Glutamatergic neuron (in vitro differentiated cells): ENCODE results near the gene RHOT2. TPM values are rescaled to one million over a fixed set of nuclear protein-coding genes. Genes with fewer than 3 reads are reported as not detected.

ENCODE experiments used
- DNase-seq: peaks from one replicate; pipeline ENCODE4 v3.0.0; 2022
- H3K27ac Mint-ChIP-seq: one replicate; pipeline ENCODE4 v1.8.0; 2020; ENCODE audit warnings: mild to moderate bottlenecking, mixed read lengths, inconsistent platforms; ENCODE audit not compliant: unreplicated experiment
- H3K27me3 Mint-ChIP-seq: one replicate; pipeline ENCODE4 v1.8.0; 2020; ENCODE audit warnings: mild to moderate bottlenecking, moderate library complexity, mixed read lengths, inconsistent platforms; ENCODE audit not compliant: unreplicated experiment
- H3K36me3 Mint-ChIP-seq: one replicate; pipeline ENCODE4 v1.8.0; 2020; ENCODE audit warnings: mild to moderate bottlenecking, mixed read lengths, inconsistent platforms; ENCODE audit not compliant: unreplicated experiment
- H3K4me1 Mint-ChIP-seq: one replicate; pipeline ENCODE4 v1.8.0; 2020; ENCODE audit warnings: mild to moderate bottlenecking, low read depth, mixed read lengths, inconsistent platforms; ENCODE audit not compliant: unreplicated experiment
- H3K4me3 Mint-ChIP-seq: one replicate; pipeline ENCODE4 v1.8.0; 2020; ENCODE audit warnings: mild to moderate bottlenecking, mixed read lengths, inconsistent platforms; ENCODE audit not compliant: unreplicated experiment
- H3K9me3 Mint-ChIP-seq: one replicate; pipeline ENCODE4 v1.8.0; 2020; ENCODE audit warnings: mild to moderate bottlenecking, moderate library complexity, mixed read lengths, inconsistent platforms; ENCODE audit not compliant: unreplicated experiment
- total RNA-seq: library from RNA; stranded (reverse); fragmentation: NEBNext Ultra II Directional; extraction: Animal tissue kit (Norgen Biotek cat#: 25700); gene quantifications from one replicate; pipeline ENCODE4 v1.2.1, GENCODE V29; 2021; ENCODE audit not compliant: unreplicated experiment
- TF ChIP-seq, protein P1 (sequence below): fragments of 200-600 bp; sonication (generic); IDR thresholded peaks from one replicate; pipeline ENCODE4 v1.5.0; 2021; ENCODE audit not compliant: partially characterized antibody, unreplicated experiment

The RHOT2 gene
- total RNA-seq, 1 donor from 2014 or later, result 208 TPM

DNA sequence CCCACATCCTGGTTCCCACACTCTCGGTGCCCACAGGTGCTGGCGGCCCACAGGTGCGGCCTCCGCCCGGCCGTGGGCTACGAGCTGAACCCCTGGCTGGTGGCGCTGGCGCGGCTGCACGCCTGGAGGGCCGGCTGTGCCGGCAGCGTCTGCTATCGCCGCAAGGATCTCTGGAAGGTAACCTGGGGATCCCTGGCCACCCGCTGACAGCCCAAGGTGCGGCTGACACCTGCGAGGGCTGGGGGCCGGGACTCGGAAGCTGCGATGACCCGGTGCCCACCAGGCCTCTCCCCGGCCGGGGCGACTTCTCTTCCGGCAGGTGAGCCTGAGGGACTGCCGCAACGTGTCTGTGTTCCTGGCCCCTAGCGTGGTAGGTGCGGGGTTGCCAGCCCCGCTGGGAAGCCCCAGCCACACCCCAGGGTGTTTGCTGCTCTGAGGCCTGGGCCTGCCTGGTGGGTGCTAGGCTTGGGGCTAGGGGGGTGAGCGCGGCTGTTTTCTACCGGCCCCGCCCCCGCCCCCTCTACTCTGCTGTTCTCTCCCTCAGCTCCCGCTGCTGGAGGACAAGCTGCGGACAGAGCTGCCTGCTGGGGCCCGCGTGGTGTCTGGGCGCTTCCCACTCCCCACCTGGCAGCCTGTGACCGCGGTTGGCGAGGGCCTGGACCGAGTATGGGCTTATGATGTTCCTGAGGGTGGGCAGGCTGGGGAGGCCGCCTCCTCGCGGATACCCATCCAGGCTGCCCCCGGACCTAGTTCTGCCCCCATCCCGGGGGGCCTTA lies 54.0 kb downstream of the RHOT2 start:
- H3K9me3 Mint-ChIP-seq, result peaks cover 10% of the 10 kb centered on the region
- TF ChIP-seq, protein P1, sequence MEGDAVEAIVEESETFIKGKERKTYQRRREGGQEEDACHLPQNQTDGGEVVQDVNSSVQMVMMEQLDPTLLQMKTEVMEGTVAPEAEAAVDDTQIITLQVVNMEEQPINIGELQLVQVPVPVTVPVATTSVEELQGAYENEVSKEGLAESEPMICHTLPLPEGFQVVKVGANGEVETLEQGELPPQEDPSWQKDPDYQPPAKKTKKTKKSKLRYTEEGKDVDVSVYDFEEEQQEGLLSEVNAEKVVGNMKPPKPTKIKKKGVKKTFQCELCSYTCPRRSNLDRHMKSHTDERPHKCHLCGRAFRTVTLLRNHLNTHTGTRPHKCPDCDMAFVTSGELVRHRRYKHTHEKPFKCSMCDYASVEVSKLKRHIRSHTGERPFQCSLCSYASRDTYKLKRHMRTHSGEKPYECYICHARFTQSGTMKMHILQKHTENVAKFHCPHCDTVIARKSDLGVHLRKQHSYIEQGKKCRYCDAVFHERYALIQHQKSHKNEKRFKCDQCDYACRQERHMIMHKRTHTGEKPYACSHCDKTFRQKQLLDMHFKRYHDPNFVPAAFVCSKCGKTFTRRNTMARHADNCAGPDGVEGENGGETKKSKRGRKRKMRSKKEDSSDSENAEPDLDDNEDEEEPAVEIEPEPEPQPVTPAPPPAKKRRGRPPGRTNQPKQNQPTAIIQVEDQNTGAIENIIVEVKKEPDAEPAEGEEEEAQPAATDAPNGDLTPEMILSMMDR, result no peak
- no peaks in the 10 kb centered on the region for H3K36me3 Mint-ChIP-seq
- peaks cover 18% of the 10 kb centered on the region for H3K27me3 Mint-ChIP-seq
- DNase-seq, result no peak
- no peak overlapping the region for H3K4me3 Mint-ChIP-seq
- H3K27ac Mint-ChIP-seq, result no peak overlapping the region
- H3K4me1 Mint-ChIP-seq, result peaks cover 14% of the 10 kb centered on the region

DNA sequence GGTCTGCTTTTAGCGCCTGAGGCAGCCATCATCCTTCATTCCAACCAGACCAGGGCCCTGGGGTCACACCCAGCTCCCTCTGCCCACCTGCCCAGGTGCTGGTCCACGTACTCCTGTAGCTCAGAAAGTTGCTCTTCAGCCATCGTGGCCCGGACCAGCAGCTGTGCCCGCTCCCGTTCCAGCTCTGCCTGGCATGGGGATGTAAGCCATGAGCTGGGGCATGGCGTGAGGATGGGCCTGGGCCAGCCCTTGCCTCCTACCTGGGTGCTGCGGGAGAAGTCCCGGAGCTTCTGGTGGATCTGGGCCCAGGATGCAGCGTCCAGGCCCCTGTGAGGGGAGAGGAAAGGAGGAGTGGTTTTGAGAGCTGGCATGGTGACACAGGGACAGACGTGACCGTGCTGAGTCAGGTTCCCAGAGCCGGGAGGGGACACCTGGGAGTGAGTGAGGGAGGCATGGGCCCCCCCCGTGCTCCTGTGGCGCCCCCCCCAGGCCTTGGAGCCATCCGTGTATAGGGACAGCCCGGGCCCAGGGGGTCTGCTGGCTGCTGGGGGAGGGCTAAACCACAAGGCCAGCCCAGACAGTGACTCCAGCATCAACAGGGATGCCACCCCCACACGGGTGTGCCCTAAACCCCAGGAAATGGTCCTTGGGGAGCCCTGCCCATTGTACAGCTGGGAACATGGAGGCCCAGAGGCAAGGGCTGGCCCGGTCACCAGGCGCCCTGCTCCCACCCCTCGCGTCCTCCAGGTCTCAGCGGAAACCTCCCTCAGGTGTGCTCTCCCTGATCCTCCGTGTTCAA lies 55.1 kb downstream of the RHOT2 start:
- no peaks in the 10 kb centered on the region for H3K36me3 Mint-ChIP-seq
- no peak overlapping the region for H3K27ac Mint-ChIP-seq
- peaks cover 14% of the 10 kb centered on the region for H3K4me1 Mint-ChIP-seq
- peaks cover 10% of the 10 kb centered on the region for H3K9me3 Mint-ChIP-seq
- peaks cover 18% of the 10 kb centered on the region for H3K27me3 Mint-ChIP-seq
- DNase-seq, result no peak
- TF ChIP-seq, protein P1, result no peak
- no peak overlapping the region for H3K4me3 Mint-ChIP-seq

DNA sequence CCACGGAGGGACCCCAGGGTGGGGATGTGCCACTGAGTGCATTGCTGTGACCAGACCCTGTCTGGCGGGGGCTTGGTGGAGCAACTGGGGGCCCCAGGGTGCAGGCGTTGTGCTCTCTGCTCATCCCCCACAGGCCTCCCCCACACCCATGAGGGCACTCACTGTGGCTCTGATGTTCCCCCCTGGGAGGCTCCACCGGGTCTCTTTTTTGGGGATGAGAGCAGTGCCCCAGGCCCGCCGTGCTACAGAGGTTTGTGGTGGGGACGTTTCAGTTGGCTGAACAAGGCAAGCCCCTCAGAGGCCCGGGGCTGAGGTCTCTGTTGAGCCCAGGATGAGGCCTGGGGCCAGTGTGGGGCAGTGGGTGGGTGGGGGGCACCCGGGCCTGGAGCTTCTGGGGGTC lies 55.8 kb downstream of the RHOT2 start:
- DNase-seq, result no peak
- H3K9me3 Mint-ChIP-seq, result peaks cover 9% of the 10 kb centered on the region
- H3K36me3 Mint-ChIP-seq, result no peaks in the 10 kb centered on the region
- H3K4me3 Mint-ChIP-seq, result no peak overlapping the region
- peaks cover 11% of the 10 kb centered on the region for H3K4me1 Mint-ChIP-seq
- TF ChIP-seq, protein P1, result no peak
- no peak overlapping the region for H3K27ac Mint-ChIP-seq
- peaks cover 17% of the 10 kb centered on the region for H3K27me3 Mint-ChIP-seq

Other genes with a start within 250 kb of the RHOT2 start
- gene RAB11FIP3, start 242.5 kb upstream of the RHOT2 start, total RNA-seq, result 103 TPM
- gene CAPN15, start 140.4 kb upstream of the RHOT2 start, total RNA-seq, result 56.1 TPM
- not detected for gene PRR35, start 107.7 kb upstream of the RHOT2 start, total RNA-seq
- 3.4 TPM for gene NHLRC4, start 101.1 kb upstream of the RHOT2 start, total RNA-seq
- gene PIGQ, start 98.2 kb upstream of the RHOT2 start, total RNA-seq, result 85.0 TPM
- gene RAB40C, start 78.1 kb upstream of the RHOT2 start, total RNA-seq, result 48.3 TPM
- gene WFIKKN1, start 37.1 kb upstream of the RHOT2 start, total RNA-seq, result 61.9 TPM
- 63.6 TPM for gene METTL26, start 31.8 kb upstream of the RHOT2 start, total RNA-seq
- 16.6 TPM for gene MCRIP2, start 26.3 kb upstream of the RHOT2 start, total RNA-seq
- 24.6 TPM for gene WDR90, start 18.8 kb upstream of the RHOT2 start, total RNA-seq
- gene RHBDL1, start 7.5 kb downstream of the RHOT2 start, total RNA-seq, result 8.2 TPM
- 78.3 TPM for gene STUB1, start 12.3 kb downstream of the RHOT2 start, total RNA-seq
- gene JMJD8, start 16.2 kb downstream of the RHOT2 start, total RNA-seq, result 26.1 TPM
- gene WDR24, start 22.3 kb downstream of the RHOT2 start, total RNA-seq, result 19.9 TPM
- 85.1 TPM for gene FBXL16, start 37.7 kb downstream of the RHOT2 start, total RNA-seq
- 134 TPM for gene METRN, start 47.0 kb downstream of the RHOT2 start, total RNA-seq
- gene ANTKMT, start 53.0 kb downstream of the RHOT2 start, total RNA-seq, result 61.1 TPM
- gene CCDC78, start 58.3 kb downstream of the RHOT2 start, total RNA-seq, result 18.9 TPM
- gene HAGHL, start 59.0 kb downstream of the RHOT2 start, total RNA-seq, result 31.7 TPM
- gene CIAO3, start 72.9 kb downstream of the RHOT2 start, total RNA-seq, result 49.5 TPM
- gene MSLN, start 92.6 kb downstream of the RHOT2 start, total RNA-seq, result not detected
- gene RPUSD1, start 120.2 kb downstream of the RHOT2 start, total RNA-seq, result 28.5 TPM
- 49.2 TPM for gene CHTF18, start 120.5 kb downstream of the RHOT2 start, total RNA-seq
- gene GNG13, start 132.6 kb downstream of the RHOT2 start, total RNA-seq, result not detected